Chondrocyte (in vitro differentiated cells): ENCODE measurements around the gene DUSP9. TPM values are rescaled to one million over a fixed set of nuclear protein-coding genes. Genes with fewer than 3 reads are reported as not detected.
A peak's percentile ranks its signal among the peaks of the same experiment; 100 is the strongest.

Experiments
- DNase-seq: peaks from one replicate; pipeline ENCODE4 v3.0.0; 2021; ENCODE audit warnings: mixed read lengths, low spot score
- H3K27ac Mint-ChIP-seq: one replicate; pipeline ENCODE4 v1.8.0; 2021; ENCODE audit warnings: mild to moderate bottlenecking, moderate library complexity, mixed read lengths; ENCODE audit not compliant: unreplicated experiment
- H3K27me3 Mint-ChIP-seq: 2 replicates; pipeline ENCODE4 v1.8.0; 2021; ENCODE audit warnings: low read depth, mixed read lengths
- H3K36me3 Mint-ChIP-seq: 2 replicates; pipeline ENCODE4 v1.8.0; 2021; ENCODE audit warnings: low read depth, mixed read lengths
- H3K4me1 Mint-ChIP-seq: 2 replicates; pipeline ENCODE4 v1.8.0; 2021; ENCODE audit warnings: low read depth, mild to moderate bottlenecking, mixed read lengths
- H3K4me3 Mint-ChIP-seq: one replicate; pipeline ENCODE4 v1.8.0; 2021; ENCODE audit warnings: mild to moderate bottlenecking, moderate library complexity, mixed read lengths; ENCODE audit not compliant: unreplicated experiment
- H3K9me3 Mint-ChIP-seq: 2 replicates; pipeline ENCODE4 v1.8.0; 2021; ENCODE audit warnings: low read depth, mixed read lengths
- total RNA-seq: library from RNA; stranded (reverse); gene quantifications from 3 replicates; pipeline ENCODE4 v1.2.1, GENCODE V29; 2021
- TF ChIP-seq, protein P1 (sequence below): fragments of 200-600 bp; sonication (generic); IDR thresholded peaks from 2 replicates; pipeline ENCODE4 v1.5.0; 2021; ENCODE audit warnings: antibody characterized with exemption, mild to moderate bottlenecking, moderate library complexity

DUSP9 gene
- total RNA-seq, 1 donor from 2014 or later, result not detected

GRCh38 chrX:153637121-153638040 is 9.6 kb upstream of the DUSP9 start:
- TF ChIP-seq, protein P1, sequence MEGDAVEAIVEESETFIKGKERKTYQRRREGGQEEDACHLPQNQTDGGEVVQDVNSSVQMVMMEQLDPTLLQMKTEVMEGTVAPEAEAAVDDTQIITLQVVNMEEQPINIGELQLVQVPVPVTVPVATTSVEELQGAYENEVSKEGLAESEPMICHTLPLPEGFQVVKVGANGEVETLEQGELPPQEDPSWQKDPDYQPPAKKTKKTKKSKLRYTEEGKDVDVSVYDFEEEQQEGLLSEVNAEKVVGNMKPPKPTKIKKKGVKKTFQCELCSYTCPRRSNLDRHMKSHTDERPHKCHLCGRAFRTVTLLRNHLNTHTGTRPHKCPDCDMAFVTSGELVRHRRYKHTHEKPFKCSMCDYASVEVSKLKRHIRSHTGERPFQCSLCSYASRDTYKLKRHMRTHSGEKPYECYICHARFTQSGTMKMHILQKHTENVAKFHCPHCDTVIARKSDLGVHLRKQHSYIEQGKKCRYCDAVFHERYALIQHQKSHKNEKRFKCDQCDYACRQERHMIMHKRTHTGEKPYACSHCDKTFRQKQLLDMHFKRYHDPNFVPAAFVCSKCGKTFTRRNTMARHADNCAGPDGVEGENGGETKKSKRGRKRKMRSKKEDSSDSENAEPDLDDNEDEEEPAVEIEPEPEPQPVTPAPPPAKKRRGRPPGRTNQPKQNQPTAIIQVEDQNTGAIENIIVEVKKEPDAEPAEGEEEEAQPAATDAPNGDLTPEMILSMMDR, result no peak
- Mint-ChIP-seq H3K27me3 (peaks cover 6% of the 10 kb centered on the region), H3K36me3 (no peaks in the 10 kb centered on the region), H3K4me3 (no peak overlapping the region), H3K9me3 (peaks cover 4% of the 10 kb centered on the region), H3K4me1 (no peaks in the 10 kb centered on the region), H3K27ac (no peak overlapping the region)
- DNase-seq, result peak; percentile 84

- peaks cover 4% of the 10 kb centered on the region for H3K9me3 Mint-ChIP-seq
- DNase-seq, result peak; percentile 89
These were observed 9.0 kb upstream of the DUSP9 start for GRCh38 chrX:153638041-153638371.

DNA sequence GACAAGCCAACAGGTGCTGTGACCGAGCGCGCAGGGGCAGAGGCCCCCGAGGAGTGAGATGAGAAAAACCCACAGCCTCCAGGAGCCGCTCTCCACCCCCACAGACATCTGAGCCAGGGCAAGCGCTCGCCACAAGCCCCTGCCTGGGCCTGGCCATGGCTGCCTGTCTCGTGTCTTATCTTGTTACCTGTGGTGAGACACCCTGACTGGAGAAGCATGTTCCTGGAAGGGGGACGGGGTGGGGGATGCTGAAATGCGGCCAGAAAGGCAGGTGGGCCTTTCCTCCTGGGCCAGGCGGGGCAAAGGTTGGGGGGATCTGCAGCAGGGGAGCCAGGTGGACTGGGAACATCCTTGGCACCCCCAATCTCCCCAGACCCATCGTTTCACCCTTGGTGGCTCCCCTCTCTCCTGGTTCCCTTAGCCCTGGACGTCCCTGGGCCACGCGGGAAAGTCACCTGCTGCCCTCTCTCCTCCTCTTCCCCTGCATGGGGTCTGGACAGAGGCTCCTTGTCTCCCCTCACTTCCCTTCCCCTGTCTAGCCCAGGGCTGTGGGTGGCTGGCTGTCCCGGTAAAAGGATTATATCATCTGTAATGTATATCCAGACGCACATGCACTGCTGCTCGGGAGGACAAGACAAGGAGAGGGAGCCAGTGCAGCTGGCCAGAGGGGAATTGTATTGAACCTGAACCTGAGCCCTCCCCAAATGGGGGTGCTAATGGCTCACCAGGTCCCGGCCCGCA is 8.4 kb upstream of the DUSP9 start:
- no peak overlapping the region for H3K27ac Mint-ChIP-seq
- peak; percentile 86 for DNase-seq

More at GRCh38 chrX:153638041-153638371, 9.0 kb upstream of the DUSP9 start:
- Mint-ChIP-seq H3K27ac (no peak overlapping the region), H3K4me1 (peaks cover 4% of the 10 kb centered on the region), H3K36me3 (no peaks in the 10 kb centered on the region), H3K27me3 (peaks cover 9% of the 10 kb centered on the region), H3K4me3 (no peak overlapping the region)
- TF ChIP-seq, protein P1, result no peak

GRCh38 chrX:153639177-153640044 is 7.6 kb upstream of the DUSP9 start:
- Mint-ChIP-seq H3K4me3 (no peak overlapping the region), H3K9me3 (peaks cover 4% of the 10 kb centered on the region), H3K27me3 (peaks cover 10% of the 10 kb centered on the region), H3K27ac (no peak overlapping the region), H3K36me3 (no peaks in the 10 kb centered on the region), H3K4me1 (peaks cover 5% of the 10 kb centered on the region)
- TF ChIP-seq, protein P1, result no peak
- DNase-seq, result peak; percentile 77

More for the DNA sequence above, 8.4 kb upstream of the DUSP9 start:
- Mint-ChIP-seq H3K9me3 (peaks cover 4% of the 10 kb centered on the region), H3K27me3 (peaks cover 10% of the 10 kb centered on the region), H3K4me1 (peaks cover 5% of the 10 kb centered on the region), H3K4me3 (no peak overlapping the region), H3K36me3 (no peaks in the 10 kb centered on the region)
- TF ChIP-seq, protein P1, result no peak
